GM21576 (cell line): ENCODE measurements around the gene REPIN1.
A peak's percentile ranks its signal among the peaks of the same experiment; 100 is the strongest.

Experiments used
- ATAC-seq: cut with Tn5 transposase; IDR thresholded peaks from one replicate; pipeline ENCODE4 v1.9.1; 2021; ENCODE audit warnings: mild to moderate bottlenecking, moderate library complexity; ENCODE audit not compliant: unreplicated experiment

REPIN1 gene

GRCh38 chr7:150359622-150360362 is 8.8 kb upstream of the REPIN1 start:
- ATAC-seq = no peak

- ATAC-seq = no peak
Observed at GRCh38 chr7:150360363-150361058, 8.1 kb upstream of the REPIN1 start.

- ATAC-seq = no peak
Observed at GRCh38 chr7:150361402-150361801, 7.2 kb upstream of the REPIN1 start.

GRCh38 chr7:150361807-150362621 is 6.6 kb upstream of the REPIN1 start:
- ATAC-seq = no peak

GRCh38 chr7:150363370-150363769 is 5.3 kb upstream of the REPIN1 start:
- no peak for ATAC-seq

GRCh38 chr7:150363872-150364271 is 4.8 kb upstream of the REPIN1 start:
- ATAC-seq = no peak

GRCh38 chr7:150365194-150365593 is 3.4 kb upstream of the REPIN1 start:
- ATAC-seq = no peak

- no peak for ATAC-seq
Observed at GRCh38 chr7:150365673-150366398, 2.8 kb upstream of the REPIN1 start.

- no peak for ATAC-seq
Observed at GRCh38 chr7:150367677-150368095, 936 bp upstream of the REPIN1 start.

GRCh38 chr7:150368884-150369747 is 494 bp downstream of the REPIN1 start:
- peak; percentile 38 for ATAC-seq

GRCh38 chr7:150369748-150370501 is 1.3 kb downstream of the REPIN1 start:
- ATAC-seq = no peak

- ATAC-seq = no peak
Observed at GRCh38 chr7:150370612-150371071, 2.0 kb downstream of the REPIN1 start.

GRCh38 chr7:150371131-150371995 is 2.7 kb downstream of the REPIN1 start:
- ATAC-seq = no peak

- ATAC-seq = no peak
Observed at GRCh38 chr7:150371996-150372270, 3.3 kb downstream of the REPIN1 start.

- no peak for ATAC-seq
Observed at GRCh38 chr7:150372271-150373048, 3.8 kb downstream of the REPIN1 start.

- no peak for ATAC-seq
Observed at GRCh38 chr7:150373049-150373801, 4.6 kb downstream of the REPIN1 start.

GRCh38 chr7:150374026-150374425 is 5.4 kb downstream of the REPIN1 start:
- no peak for ATAC-seq
